CD4-positive, alpha-beta T cell treated with Interleukin-15 for 1 hour (primary cell): ENCODE measurements around the gene KPNA3.
A peak's percentile ranks its signal among the peaks of the same experiment; 100 is the strongest.
"Not testable (repeated sequence)": the region's sequence is repeated elsewhere in the genome, so short reads cannot be mapped to it uniquely, and the experiment has no call there.

Source experiments
- DNase-seq: peaks from one replicate; pipeline ENCODE4 v3.0.0-alpha.2; 2020

The KPNA3 gene

DNA sequence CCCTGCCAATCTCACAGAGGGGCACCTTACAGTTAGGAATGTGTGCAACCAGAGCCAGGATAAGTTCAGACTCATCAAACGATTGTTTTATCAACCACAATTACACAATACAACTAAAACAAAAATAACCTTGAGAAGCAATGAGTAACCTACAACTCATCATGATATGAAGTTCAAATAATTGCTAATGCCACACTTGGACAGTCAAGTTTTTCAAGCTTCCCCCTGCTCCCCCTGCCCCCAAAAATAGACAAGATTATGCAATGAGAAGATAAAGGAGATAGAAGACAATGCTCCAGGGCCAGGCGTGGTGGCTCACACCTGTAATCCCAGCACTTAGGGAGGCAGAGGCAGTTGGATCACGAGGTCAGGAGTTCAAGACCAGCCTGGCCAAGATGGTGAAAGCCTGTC is 13.6 kb upstream of the KPNA3 start:
- DNase-seq: no peak

DNA sequence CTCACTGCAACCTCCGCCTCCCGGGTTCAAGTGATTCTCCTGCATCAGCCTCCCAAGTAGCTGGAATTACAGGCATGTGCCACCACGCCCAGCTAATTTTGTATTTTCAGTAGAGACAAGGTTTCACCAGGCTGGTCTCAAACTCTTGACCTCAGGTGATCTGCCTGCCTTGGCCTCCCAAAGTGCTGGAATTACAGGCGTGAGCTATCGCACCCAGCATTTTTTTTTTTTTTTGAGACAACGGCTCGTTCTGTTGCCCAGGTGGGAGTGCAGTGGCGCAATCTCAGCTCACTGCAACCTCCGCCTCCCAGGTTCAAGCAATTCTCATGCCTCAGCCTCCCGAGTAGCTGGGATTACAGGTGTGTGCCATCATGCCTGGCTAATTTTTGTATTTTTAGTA is 10.6 kb upstream of the KPNA3 start:
- not testable (repeated sequence) for DNase-seq

DNA sequence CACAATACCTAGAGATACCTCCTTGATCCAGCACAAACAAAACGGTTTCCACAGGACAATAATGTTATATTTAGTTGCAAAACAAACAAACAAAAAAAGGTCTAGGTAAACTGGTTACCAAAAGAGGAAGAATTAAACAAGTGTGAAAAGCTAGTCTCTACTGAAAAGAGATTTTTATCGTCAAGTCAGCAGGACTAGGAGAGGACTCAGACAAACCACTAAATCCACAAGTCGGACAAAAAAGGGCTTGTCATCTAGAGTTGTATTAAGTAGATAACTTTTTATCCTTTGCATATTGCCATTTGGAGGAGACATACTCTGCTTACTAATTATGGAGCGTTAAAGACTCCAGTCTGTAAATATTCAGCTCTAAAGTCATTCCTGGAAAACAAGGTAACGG is 9.9 kb upstream of the KPNA3 start:
- DNase-seq: no peak

DNA sequence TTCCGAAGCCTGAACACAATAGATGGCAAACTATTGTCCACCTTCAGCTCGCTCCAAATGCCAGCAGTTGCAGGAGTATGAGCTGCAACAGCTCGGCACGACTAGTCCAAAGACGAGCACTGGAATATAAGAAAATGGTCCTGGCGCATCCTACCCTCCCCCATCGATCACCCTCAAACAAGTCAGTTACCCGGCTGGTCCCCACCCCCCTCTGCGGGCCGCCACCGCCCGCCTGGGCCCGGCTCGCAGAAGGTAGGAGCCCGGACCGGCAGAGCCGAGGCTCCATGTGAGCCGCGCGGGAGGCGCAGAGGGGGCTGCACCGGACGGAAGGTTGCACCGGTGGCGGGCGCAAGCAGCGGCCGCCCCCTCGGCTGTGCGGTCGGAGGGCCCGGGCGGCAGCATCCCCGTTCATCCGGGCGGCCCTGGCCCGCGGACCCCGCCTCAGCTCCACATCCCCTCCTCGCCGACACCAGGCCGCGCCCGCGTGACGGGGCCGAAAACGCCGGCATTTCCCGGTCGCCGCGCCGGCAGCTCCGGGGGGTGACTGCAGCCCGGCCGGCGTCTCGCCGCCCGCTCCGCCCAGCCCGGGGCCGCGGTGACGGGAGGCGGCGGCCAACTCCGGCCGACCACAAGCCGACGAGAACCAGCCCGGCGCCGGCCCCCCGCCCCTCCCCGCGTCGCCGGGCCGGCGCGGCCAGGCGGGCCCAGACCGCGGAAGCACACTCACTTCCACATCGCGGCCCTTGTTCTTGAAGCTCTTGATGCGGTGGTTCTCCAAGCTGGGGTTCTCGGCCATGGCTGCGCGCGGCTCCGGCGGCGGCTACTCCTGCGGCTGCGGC is 552 bp downstream of the KPNA3 start:
- DNase-seq: peak; percentile 42

DNA sequence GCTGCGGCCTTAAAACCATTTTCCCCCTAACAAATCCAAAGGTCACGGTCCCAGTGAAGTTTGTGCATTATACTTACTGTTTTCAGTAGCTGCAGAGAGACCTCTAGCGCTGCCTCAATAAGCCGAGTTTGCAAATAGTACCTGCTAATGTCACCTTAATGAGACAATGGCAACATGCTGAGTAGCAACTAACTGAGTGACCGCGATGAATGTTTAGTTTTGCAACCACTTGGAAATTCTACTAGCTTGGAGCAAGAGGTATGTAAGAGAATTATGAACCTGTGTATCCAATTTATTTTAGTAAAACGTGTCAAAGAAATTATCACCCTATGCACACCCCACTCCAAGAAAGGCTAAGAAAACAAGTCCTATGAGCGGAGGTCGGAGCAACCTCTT is 1.2 kb downstream of the KPNA3 start:
- DNase-seq: no peak

DNA sequence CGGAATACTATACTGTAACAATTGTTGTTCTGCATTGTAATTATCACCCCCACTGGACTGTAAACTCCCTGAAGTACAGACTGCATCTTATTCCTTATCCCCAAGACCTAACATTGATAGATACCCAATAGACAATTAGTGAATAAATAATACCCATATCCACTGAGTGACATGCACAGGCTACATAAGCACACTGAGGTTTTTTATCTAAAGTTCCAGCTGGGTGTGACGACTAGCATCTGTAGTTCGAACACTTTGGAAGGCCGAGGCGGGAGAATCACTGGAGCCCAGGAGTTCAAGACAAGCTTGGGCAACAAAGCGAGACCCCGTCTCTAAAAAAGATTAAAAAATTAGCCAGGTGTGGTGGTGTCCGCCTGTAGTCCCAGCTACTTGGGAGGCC is 2.5 kb downstream of the KPNA3 start:
- no peak for DNase-seq

DNA sequence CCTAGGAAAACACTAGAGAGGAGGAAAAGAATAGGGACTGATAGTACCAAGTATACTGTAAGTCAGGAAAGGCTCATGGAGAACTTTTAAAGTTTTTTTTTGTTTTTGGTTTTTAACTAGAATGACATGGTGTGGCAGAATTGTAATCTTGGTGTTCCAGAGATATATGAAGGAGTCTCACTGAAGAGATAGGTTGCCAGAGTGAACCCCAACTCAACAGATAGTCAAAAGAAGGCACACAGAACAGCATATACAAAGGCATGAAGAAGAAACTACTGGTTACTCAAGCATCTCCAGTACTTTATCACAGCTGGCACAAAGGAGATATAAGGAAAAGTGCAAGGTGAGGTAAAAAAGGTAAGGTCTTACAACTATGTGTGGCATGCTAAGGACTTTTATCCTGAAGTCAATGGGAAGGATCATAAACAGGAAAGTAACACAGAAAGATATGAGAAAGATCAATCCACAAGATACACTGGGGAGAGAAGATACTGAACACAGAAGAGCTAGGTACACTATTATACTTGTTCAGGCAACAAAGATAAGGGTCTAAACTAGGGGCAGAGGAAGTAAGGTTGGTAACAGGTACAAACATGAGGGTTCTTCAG is 6.0 kb downstream of the KPNA3 start:
- DNase-seq: no peak

DNA sequence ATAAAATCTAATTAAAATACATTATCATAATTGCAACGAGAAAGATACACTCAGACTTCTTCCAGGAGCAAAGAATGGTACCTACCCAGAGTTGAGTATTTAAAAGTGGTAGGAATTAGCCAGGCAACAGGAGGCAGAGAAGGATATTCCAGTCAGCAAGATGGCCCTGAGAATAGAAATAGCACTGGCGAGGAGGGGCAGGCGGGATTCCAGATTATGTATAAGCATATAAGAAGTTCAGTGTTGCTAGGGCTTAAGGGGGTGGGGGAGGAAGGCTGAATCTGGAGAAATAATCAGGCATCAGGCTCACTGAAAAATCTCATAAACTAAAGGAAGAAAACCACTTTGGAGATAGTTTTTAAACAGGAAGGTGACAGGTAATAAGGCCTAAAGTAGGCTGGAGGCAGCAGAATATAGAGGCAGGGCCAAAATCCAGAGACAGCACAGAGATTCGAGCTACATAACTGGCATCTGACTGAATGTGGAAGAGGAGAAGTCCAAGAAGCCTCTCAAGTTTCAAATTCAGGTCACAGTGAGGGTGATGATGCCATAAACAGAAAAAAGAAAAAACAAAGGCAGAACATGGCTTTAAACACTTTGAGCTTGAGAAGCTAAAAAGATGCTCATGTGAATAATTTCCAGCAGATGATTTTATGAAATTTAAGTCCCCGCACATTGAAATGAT is 7.5 kb downstream of the KPNA3 start:
- no peak for DNase-seq

DNA sequence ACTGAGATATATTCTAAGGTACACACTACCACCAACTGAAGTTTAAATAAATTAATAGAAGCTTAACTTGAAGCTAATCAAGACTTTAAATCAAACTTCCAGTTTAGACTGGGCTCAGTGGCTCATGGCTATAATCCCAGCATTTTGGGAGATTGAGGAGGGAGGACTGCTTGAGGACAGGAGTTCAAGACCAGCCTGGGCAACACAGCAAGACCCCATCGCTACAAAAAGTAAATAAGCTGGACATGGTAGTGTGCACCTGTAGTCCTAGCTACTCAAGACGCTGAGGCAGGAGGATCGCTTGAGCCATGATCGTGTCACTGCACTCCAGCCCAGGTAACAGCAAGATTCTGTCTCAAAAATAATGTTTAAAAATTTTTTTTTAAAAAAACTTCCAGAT is 8.6 kb downstream of the KPNA3 start:
- DNase-seq: no peak

DNA sequence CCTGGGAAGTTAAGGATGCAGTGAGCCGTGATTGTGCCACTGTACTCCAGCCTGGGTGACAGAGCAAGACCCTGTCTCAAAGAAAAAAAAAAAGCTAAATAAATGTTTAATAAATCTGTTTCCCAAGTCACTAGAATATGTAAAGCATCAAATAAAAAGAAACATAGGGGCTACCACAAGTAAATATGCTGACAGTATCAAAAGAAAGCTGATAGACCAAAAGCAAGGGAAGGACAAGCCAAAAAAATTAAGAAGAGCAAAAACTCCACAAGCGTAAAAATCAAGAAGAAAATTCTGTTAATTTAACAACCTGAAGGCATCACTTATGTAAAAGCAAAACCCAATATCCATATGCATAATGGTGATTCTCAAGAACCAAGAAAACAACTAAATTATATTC is 9.7 kb downstream of the KPNA3 start:
- DNase-seq: no peak

DNA sequence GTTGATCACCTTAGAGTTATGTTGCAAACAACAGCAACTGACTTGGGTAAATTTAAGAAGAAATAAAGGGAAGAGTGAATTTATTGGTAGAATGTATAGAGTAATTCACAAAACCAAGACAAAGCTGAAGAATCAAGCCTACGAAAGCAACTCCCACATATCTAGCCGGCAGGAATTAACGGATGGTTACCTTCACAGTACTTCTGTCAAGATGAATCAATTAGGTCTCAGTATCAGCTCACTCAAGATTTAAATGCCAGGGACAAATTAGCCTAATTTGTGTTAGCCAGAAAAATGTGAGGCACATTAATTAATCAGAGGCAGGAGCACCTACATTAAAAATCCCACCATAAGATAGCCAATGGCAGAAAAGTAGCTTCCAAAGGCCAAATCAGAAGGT is 10.7 kb downstream of the KPNA3 start:
- DNase-seq: no peak

DNA sequence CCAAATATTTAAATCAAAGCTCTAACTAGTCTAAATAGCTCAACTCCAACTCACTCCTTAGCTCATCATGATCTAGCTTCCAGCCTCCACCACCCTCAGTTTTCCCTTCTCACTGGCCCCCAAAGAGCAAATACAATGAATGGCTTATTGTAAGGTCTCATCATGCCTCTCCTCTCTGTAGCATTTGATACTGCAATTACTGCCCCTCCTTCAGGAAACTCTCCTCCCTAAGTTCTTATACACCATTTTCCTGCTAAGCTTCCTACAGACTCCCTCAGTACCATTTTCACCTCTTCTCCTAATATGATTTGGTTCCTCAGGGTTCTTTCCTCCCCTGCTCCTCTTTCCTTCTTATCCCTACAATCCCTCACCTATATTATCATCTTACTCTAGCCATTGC is 12.8 kb downstream of the KPNA3 start:
- DNase-seq: no peak

DNA sequence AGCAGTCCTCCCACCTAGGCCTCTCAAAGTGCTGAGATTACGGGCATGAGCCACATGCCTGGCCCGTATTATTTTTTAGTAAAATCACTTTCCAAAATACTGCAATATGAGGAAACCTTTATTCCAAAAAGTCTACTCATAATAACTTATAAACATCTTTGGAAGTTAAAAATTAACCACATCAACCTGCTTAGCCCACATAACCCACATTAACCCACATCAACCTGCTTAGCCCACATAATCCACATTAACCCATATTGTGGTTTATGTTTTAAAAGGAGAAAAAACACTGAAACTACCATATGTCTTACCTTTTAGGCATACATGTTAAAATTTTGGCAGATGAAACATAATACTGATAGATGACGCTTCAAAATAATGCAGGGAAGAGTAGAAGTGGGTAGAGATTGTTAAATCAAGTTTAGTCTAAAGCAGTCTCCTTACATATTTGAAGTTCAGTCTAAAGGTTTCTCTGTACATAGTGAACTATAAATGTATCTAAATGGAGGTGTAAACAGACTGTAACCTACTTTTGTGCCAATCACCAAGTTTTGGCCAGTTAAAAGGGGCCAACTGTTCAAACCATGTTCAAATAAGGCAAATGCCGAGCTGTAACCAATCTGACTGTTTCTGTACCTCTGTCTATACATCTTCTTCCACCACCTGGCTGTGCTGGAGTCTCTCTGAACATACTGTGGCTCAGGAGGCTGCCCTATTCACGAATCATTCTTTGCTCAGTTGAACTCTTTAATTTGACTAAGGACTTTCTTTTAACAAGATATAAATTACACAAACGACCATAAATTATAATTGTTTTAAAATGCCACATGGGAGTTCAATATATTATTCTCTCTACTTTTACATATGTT is 14.5 kb downstream of the KPNA3 start:
- no peak for DNase-seq

DNA sequence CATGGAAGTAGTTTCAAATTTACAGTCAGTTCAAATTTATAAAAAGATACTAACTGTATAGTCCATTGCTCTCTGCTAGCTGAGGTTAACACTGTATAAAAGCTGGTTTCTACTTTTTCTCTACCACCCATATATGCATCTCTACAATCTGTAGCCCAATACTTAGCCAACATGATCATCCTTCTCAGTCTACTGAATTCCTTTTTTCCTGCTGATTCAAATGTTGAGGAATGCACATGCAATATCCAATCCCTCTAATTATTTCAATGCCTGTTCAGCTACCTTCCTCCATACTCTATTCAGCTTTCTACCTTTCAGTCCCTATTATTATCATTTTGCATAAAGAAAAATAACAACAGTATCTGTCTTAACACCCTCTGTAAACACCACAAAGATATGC is 15.6 kb downstream of the KPNA3 start:
- no peak for DNase-seq

DNA sequence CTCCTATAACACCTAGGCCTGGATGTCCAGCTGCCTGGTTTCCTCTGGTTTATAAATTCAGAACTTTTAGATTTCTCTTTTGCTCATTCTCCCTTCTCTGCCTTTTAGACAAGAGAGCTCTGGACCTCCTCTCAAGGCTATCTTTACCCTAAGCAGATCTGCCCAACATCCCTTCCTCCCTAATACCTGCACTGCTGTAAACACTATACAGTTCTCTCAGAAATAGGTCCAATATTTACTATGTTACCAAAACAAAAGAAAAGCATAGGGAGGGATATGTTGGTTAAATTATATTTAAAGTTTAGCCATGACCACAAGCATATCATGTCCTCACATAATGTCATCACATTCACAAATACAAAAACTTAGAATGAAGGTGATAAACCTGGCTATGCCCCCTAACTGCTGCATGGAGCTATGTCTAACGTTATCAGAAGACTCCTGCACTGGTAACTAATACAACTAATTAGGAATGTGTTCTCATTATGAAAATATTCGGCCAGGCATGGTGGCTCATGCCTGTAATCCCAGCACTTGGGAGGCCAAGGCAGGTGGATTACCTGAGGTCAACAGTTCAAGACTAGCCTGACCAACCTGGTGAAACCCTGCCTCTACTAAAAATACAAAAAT is 18.0 kb downstream of the KPNA3 start:
- DNase-seq: no peak

DNA sequence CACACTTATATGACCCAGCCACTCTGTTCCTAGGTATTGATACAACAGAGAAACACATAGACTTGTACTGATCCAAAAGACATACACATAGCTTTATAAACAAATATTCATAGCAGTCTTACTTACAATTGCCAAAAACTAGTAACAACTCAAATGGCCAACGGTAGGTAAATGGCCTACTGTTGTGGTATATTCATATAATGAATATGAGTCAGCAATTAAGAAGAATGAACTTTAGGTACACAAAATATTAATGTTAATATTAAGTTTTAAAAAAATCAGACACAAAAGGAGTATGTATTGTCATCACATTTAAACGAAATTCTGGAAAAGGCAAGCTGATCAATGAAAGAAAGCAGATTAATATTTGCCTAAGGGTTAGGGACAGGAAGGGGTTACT is 19.7 kb downstream of the KPNA3 start:
- DNase-seq: no peak

DNA sequence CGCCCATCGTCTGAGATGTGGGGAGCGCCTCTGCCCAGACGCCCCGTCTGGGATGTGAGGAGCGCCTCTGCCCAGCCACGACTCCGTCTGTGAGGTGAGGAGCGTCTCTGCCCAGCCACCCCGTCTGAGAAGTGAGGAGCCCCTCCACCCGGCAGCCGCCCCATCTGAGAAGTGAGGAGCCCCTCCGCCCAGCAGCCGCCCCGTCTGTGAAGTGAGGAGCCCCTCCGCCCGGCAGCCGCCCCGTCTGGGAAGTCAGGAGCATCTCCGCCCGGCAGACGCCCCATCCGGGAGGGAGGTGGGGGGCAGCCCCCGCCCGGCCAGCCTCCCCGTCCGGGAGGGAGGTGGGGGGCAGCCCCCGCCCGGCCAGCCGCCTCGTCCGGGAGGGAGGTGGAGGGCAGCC is 30.7 kb downstream of the KPNA3 start:
- not testable (repeated sequence) for DNase-seq

DNA sequence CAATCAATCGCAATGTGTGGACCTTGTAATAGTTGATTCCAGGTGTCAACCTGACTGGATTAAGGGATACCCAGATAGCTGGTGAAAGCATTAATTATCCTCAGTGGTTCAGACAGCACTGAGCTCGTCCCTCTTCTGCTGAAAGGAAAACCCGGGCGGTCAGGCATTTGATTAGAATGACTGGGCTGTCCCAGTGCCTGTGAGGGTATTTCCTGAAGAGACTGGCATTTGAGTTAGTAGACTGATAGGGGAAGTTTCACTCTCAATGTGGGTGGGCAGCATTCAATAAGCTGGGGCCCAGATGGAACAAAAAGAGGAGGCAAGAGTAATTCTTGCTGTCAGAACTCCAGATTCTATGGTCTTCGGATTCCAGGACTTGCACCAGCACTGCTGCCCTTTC is 31.9 kb downstream of the KPNA3 start:
- no peak for DNase-seq

DNA sequence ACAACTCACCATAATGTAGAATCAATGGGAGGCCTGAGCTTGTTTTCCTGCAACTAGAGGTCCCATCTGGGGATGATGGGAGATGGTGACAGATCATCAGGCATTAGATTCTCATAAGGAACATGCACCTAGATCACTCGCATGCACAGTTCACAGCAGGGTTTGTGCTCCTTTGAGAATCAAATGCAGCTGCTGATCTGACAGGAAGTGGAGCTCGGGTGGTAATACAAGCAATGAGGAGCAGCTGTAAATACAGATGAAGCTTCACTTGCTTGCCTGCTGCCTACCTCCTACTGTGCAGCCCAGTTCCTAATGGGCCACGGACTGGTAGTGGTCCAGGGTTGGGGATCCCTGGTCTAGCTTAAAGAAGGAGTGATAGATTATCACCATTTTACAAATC is 33.0 kb downstream of the KPNA3 start:
- DNase-seq: no peak

DNA sequence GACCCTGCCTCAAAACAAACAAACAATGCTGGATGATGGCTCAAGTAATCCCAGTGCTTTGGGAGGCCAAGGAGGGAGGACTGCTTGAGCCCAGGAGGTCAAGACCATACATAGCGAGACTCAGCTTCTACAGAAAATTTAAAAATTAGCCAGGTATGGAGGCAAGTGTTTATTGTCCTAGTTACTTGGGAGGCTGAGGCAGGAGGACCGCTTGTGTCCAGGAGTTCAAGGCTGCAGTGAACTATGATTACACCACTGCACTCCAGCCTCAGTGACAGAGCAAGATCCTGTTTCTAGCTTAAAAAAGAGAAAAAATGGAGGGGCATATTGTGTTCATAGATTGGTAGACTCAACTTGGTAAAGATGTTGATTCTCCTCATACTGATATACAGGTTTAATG is 36.2 kb downstream of the KPNA3 start:
- no peak for DNase-seq

DNA sequence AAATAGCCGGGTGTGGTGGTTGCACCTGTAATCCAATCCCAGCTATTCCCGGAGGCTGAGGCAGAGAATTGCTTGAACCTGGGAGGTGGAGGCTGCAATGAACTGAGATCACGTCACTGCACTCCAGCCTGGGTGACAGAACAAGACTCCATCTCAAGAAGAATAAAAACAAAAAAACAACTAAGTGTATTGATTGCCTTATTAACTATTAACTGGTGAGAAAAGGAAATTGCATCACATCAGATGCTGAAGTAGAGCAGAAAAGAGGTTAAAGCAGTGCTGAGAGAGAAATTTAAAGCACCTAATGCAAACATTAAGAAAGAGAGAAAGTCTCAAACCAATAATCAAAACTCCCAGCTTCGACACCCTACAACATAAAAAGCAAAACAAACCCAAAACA is 38.3 kb downstream of the KPNA3 start:
- no peak for DNase-seq

DNA sequence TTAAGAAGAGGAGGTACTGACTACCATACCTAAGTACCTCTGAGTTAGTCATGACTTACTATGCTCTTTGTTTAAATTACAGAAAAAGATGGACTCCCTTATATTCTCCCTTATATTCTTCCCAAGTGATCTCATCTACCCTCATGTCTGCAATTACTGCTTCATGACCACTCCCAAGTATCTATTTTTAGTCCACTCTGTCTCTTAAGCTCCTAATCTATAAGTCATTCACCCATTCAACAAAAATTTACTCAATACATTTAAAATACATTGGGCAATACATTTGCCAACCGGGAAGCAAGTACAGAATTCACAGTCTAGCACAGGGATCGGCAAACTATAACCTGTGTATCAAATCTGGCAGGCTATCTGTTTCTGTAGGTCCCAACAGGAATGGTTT is 42.6 kb downstream of the KPNA3 start:
- no peak for DNase-seq

DNA sequence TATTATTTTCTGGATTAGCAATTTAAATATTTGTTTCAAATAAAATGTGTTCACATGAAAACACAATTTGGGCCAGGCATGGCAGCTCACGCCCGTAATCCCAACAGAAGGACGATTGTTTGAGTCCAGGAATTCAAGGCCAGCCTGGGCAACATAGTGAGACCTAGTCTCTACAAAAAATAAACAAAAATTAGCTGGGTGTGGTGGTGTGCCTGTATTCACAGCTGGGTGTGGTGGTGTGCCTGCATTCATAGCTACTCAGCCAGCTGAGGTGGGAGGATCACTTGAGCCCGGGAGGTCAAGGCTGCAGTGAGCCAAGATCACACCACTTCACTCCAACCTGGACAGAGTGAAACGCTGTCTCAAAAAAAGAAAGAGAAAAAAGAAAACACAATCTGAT is 46.4 kb downstream of the KPNA3 start:
- DNase-seq: no peak
